NCI-H1417 (cell line): ENCODE measurements around the gene TXK.
"Not testable (repeated sequence)": the region's sequence is repeated elsewhere in the genome, so short reads cannot be mapped to it uniquely, and the experiment has no call there.

Experiments
- DNase-seq, 3 experiments: peaks; one replicate each; lab custom pipeline; 2025; lab: John Stamatoyannopoulos, UW

TXK gene

DNA sequence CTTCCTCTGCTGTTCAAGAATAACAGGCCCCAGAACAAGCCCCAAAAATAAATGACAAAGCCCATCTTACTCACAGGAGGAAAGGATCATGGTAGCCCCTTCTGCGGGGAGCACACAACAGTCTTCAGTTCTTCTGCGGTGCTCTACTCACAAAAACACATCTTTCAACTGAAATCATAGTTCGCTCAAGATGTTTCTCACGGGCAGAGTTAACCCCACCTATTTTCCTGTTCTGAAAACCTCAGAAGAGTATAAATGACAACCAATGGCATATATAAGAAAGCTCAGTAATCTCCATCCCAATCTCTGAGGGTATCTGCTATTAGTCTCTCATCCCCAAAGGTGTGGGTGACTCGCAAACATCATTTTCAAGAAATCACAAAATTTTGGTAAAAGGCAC lies at the start of gene TXK:
Gene TXK, minus strand, starts transcription at position 170 of the 400 bp plus-strand sequence. Its CDS starts 80 bp downstream, at position 90.
- no peak for DNase-seq

DNA sequence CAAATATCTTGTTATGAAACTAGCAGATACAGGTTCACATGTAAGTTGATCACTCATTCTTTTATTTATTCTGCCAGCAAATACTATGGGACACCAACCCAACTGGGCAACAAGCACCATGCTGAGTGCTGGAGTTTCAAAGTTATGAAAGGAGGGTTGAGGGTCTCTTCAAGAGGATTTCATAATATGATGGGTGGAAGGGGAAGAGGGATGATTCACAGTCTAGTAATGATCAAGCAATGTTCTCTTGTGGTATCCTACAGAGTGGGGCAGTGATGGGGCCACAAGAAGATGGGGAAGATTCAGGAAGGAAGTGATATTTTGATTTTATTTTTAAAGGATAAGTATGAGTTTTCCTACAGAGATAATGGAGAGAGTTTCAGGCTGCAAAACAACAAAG lies 46.2 kb upstream of the TXK start:
- no peak for DNase-seq

DNA sequence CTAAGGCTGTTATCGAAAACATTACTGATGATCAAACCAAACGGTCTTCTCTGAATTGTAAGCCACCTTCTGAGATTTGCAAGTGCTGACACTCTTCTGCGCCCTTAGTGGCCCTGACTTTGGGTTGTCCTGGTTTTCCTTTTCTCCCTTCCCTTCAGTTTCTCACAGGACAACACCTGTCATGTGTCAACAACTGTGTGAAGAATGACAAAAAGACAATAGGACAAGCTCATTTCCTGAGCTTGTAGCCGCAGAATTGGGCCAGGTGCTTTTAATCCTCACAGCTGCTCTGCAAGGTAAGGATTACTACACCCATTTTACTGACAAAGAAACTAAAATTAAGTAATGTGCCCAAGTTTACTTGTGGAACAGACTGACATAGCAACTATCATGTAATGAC lies 44.9 kb upstream of the TXK start:
- peak in 1 of 3 experiments; percentile 58 for DNase-seq

- peak in 1 of 3 experiments; percentile 4 for DNase-seq
Observed at GRCh38 chr4:48175806-48176205, 41.8 kb upstream of the TXK start.

- no peak for DNase-seq
Observed at GRCh38 chr4:48175328-48175727, 41.3 kb upstream of the TXK start.

DNA sequence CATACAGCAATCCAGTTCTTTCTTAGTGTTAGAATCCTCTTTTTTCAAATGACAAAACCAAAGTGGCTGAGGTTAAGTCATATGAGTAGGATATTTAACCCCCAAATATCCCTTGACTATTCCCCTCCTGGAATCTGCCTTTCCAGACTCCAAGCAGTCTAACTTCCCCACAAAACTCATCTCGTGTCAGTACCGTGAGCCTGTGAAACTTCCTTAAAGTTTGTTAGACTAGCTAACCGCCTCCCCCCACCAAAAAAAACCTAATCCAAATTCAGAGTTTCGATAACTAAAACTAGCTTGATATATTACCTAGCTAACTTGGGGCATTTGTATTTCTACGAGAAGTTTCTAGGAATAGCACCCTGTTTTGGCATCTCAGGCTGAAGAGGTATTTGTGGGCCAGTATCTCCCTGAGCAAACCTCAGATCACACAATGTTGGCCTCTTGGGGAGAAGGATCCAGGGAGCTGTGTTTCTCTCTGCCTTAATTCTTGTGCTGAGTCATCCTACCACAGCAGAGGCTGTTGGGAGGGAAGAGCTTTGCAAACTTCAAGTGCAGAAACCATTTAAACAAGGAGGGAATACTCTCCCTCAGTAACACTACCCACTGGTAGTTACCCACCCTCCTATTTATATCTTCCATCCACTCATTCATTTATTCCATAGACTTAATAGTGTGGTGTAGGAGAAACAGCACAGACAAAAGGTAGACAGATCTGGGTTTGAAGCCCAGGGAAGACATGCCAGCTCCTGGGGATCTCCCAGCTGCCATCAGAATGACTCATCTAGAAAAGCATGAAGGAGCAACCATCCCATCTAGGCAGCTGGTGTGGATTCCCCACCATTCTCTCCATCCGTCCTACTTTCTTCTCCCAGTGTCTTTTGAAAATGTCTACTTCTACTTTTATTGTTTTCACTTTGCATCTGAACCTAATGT lies 39.3 kb upstream of the TXK start:
- DNase-seq, result no peak

DNA sequence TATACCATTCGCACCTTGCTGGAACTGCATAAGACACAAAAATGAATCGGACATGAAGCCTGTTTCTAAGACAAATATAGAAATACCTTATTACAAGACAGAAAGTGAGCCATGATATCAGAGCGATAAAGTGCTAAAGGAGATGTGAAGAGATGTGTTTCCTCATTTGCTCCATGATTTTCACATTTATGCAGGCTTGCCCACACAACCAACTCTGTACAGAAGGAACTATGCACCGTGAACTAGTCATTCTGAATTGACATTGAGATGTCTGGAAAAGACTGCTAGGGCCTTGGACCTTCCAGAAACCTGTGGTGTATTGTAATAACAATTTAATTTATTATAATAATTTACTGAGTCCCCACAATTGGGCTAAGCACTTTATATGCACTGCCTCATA lies 38.6 kb upstream of the TXK start:
- no peak for DNase-seq

- no peak for DNase-seq
Observed at GRCh38 chr4:48169636-48170035, 35.6 kb upstream of the TXK start.

DNA sequence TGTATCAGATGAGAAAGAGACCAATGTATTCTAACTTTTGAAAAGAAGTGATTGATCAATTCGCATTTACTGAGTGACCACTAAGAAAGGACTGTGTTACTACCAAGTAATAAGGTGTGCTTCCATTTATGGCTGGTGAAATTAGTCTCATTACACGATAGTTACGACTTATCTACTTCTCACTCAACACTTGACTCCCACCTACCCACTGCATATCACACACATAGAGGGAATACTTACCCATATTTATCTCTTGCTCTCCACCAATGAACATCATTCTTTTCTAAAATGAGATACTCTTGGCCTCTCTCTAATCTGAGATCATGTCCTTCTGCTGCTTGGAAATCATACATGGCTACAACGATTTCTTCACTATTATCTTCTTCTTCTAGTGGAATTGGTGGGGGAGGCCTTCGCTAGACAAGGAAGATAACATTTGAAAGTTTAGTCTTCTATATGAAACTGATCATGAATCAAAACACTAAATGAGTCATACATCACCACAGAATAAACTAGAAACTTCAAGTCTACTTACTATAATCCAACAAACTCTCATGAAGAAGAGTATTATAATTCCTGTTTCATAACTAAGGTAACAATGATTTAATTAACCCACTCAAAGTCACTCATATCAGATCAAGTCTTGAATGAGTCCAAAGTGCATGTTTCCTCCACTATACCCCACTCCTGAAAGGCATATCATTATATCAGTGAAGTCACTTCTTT lies 33.7 kb upstream of the TXK start:
- DNase-seq, result no peak

- not testable (repeated sequence) for DNase-seq
Observed at GRCh38 chr4:48164561-48164960, 30.5 kb upstream of the TXK start.

- DNase-seq, result no peak
Observed at GRCh38 chr4:48163746-48164145, 29.7 kb upstream of the TXK start.

GRCh38 chr4:48162162-48162561 lies 28.1 kb upstream of the TXK start:
- DNase-seq, result no peak

DNA sequence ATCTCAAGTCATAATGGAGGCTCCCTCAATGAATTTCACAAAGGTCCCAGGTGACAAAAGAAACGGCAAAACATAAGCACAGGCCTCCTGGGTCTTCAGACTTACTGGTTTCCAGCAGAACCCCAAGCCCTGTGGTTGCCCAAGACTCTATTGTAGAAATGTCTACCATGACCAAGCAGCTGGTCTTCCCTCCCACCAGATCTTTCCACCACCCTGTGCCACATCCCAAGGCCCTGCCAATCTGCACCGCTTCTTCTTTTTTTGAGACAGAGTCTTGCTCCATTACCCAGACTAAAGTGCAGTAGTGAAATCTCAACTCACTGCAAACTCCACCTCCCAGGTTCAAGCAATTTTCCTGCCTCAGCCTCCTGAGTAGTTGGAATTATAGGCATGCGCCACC lies 23.2 kb upstream of the TXK start:
- DNase-seq, result no peak

DNA sequence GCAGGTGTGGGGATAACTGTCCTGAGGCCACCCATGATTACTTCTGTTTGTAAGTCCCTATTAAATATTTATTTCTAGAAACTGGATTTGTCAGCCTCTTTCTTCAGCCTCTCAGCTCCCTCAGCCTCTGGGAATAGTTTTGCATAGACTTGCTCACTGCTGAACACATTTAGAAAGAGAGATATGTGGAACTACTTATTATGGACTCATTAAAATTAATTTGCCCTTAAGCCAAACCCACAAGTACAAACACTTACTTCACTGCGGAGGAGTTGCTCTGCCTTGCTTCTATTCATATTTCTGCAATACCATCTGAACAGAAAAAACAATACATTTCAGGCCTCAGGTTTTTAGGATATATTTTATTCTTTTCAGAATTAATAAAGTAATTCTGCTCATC lies 22.4 kb upstream of the TXK start:
- DNase-seq, result no peak

DNA sequence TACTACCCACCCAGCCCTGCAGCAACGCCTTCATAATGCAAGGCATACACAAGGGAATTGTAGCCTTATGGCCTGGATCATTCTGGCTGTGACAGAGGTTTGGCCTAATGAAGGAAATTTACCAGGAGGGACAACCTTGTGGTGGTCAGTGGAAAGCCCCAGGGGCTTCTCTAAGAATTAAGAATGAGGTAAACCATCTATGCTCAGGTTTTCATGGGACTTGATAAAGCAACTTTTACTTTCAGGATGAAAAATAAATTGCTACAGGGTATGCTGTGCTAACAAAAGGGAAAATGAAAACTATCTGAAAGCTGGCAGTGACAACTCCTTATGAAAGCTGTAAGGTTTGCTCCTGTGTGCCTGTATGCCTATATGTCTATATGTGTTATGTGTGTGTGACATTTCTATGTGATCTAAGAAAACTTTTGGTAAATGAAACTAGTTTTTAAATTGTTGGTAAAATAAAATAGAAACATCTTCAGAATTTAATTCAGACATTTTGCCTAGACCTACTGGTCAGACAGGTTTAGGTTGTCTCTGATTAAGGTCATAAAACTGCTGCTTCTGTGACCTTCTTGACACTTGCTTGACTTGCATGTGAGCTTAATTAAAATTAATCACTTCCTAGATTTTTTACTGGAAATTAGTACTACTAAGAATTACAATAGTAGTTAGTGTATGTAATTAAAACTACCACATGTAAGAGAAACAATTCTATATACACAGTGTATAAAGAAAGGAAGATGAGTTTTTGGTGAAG lies 19.9 kb upstream of the TXK start:
- DNase-seq, result no peak

DNA sequence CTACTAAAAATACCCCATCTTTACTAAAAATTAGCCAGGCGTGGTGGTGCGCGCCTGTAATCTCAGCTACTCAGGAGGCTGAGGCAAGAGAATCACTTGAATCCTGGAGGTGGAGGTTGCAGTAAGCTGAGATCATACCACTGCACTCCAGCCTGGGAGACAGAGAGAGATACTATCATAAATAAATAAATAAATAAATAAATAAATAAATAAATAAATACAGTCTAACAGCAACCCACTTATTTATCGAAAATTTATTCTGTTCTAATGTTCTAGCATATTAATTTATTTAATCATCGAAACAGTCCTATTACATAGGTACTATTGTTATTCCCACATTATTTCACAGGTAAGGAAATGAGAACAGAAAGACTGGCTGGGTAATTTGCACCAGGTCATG lies 18.2 kb upstream of the TXK start:
- DNase-seq, result no peak

DNA sequence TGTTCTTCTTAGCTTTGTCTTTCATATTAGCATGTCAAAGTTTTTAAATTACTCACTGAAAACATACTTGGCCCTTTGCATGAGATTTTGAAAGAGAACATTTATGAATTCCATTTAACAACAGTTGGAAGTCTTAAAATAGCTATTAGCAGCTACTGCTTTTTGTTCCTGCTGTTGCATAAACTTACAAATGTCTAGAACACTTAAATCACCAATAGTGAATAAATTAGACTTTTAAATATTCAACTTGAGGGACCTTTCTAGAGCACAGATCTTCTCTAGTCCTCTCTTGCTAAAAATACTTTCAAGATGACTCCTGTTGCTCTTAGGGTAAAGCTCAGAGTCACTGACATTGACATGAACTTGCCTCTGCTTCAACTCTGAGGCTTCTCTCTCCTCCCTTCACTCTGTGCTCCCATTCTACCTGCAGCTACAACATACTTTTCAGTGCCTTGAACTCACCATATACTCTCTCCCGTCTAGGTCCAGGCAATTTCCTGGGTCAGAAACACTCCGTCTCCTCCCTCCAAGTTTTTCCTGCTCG lies 15.8 kb upstream of the TXK start:
- no peak for DNase-seq

GRCh38 chr4:48147621-48148020 lies 13.6 kb upstream of the TXK start:
- no peak for DNase-seq

GRCh38 chr4:48141048-48141447 lies 7.0 kb upstream of the TXK start:
- DNase-seq, result peak in 2 of 3 experiments; percentile 59 to 63

DNA sequence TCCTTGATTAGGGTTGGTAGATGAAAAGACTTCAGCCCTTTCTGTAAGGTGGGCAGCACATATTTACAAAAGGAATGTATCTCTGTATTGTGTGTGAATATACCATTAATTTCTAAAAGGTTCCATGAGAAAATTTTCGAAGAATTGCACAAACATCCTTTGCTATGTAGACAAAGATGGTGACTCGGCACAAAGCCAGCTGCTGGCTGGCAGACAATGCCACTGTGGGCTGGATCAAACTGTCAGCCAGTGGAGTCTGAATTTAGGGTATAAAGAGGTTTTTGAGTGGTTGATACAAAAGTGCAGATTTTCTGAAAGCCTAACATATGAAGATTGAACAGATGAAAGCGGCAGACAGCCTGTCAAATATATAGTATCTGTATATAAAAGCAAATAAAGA lies 5.6 kb upstream of the TXK start:
- DNase-seq, result no peak

- no peak for DNase-seq
Observed at GRCh38 chr4:48138936-48139335, 4.9 kb upstream of the TXK start.

GRCh38 chr4:48138511-48138910 lies 4.5 kb upstream of the TXK start:
- no peak for DNase-seq
